ENCODE measurements around the gene TSEN15.

DNA sequence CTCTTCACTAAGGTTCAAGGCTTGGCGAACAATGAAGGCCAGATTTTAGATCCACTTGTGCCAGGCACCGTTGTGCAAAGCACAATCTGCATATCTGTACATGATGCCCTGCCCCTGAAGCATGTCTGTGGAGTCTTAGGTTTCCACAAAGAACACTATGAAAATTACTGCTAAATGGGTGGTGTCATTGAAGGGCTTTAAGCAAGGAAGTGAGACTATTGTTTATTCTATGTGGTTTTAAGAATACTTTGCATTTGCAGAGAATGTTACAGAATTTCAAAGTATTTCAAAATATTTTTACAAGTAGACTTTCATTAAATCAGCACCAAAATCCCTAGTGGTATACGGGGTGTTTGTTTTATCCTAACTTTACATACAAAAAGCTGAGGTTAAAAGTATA, 8.8 kb downstream of the TSEN15 start:
- TF ChIP-seq, protein P1, sequence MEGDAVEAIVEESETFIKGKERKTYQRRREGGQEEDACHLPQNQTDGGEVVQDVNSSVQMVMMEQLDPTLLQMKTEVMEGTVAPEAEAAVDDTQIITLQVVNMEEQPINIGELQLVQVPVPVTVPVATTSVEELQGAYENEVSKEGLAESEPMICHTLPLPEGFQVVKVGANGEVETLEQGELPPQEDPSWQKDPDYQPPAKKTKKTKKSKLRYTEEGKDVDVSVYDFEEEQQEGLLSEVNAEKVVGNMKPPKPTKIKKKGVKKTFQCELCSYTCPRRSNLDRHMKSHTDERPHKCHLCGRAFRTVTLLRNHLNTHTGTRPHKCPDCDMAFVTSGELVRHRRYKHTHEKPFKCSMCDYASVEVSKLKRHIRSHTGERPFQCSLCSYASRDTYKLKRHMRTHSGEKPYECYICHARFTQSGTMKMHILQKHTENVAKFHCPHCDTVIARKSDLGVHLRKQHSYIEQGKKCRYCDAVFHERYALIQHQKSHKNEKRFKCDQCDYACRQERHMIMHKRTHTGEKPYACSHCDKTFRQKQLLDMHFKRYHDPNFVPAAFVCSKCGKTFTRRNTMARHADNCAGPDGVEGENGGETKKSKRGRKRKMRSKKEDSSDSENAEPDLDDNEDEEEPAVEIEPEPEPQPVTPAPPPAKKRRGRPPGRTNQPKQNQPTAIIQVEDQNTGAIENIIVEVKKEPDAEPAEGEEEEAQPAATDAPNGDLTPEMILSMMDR (IDR thresholded peaks at IDR 0.05), result no peak
- no peak for TF ChIP-seq POLR2A (IDR thresholded peaks at IDR 0.05)
